DND-41 (cell line): ENCODE data around the gene GALP.

ENCODE experiments used
- EZH2 ChIP-seq: IDR thresholded peaks from 3 replicates; pipeline ENCODE4 v1.6.1; 2012; ENCODE audit warnings: borderline replicate concordance, low read depth, mild to moderate bottlenecking, moderate library complexity, low read length, inconsistent platforms; ENCODE audit not compliant: severe bottlenecking
- TF ChIP-seq, protein P1 (sequence below): IDR thresholded peaks from 2 replicates; pipeline ENCODE4 v1.5.1; 2012; ENCODE audit warnings: borderline replicate concordance, low read length, moderate library complexity, mild to moderate bottlenecking; ENCODE audit not compliant: poor library complexity, severe bottlenecking; ENCODE audit errors: extremely low read depth

DNA sequence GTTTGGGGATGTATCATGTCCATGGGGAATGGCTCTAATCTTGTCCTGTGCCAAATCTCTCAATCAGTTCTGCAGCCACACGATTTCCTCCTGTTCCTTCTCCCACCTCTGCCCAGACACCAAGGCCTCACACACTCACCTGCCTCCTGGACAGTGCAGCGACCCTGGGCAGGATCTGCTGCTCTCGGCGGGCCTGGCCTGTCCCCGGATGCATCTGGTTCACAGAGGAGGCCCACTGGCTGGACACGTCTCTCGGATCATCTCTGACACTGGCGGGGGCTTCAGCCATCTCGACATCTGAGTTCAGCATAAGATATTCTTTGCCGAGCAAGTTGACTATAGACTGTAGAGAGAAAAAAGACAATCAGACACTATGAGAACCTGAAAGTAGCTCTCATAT, 15.9 kb downstream of the GALP start:
- TF ChIP-seq, protein P1, sequence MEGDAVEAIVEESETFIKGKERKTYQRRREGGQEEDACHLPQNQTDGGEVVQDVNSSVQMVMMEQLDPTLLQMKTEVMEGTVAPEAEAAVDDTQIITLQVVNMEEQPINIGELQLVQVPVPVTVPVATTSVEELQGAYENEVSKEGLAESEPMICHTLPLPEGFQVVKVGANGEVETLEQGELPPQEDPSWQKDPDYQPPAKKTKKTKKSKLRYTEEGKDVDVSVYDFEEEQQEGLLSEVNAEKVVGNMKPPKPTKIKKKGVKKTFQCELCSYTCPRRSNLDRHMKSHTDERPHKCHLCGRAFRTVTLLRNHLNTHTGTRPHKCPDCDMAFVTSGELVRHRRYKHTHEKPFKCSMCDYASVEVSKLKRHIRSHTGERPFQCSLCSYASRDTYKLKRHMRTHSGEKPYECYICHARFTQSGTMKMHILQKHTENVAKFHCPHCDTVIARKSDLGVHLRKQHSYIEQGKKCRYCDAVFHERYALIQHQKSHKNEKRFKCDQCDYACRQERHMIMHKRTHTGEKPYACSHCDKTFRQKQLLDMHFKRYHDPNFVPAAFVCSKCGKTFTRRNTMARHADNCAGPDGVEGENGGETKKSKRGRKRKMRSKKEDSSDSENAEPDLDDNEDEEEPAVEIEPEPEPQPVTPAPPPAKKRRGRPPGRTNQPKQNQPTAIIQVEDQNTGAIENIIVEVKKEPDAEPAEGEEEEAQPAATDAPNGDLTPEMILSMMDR = no peak
- no peak for TF ChIP-seq EZH2
